HG03342 (cell line): ENCODE measurements around the gene CCNY.

ENCODE experiments used
- ATAC-seq: cut with Tn5 transposase; IDR thresholded peaks from one replicate; pipeline ENCODE4 v1.9.1; 2021; ENCODE audit warnings: mild to moderate bottlenecking, moderate library complexity; ENCODE audit not compliant: unreplicated experiment

CCNY gene

GRCh38 chr10:35575640-35576039, 239.3 kb downstream of the CCNY start:
- no peak for ATAC-seq

GRCh38 chr10:35576730-35577129, 240.4 kb downstream of the CCNY start:
- ATAC-seq = no peak

- no peak for ATAC-seq
These were observed 241.8 kb downstream of the CCNY start for GRCh38 chr10:35577926-35578617.

- no peak for ATAC-seq
These were observed 242.3 kb downstream of the CCNY start for GRCh38 chr10:35578618-35578956.

- no peak for ATAC-seq
These were observed 242.8 kb downstream of the CCNY start for GRCh38 chr10:35579116-35579515.

GRCh38 chr10:35579726-35580422, 243.6 kb downstream of the CCNY start:
- ATAC-seq = no peak

GRCh38 chr10:35580423-35580770, 244.1 kb downstream of the CCNY start:
- ATAC-seq = no peak

- ATAC-seq = no peak
These were observed 245.3 kb downstream of the CCNY start for GRCh38 chr10:35581655-35582054.

GRCh38 chr10:35584946-35585345, 248.6 kb downstream of the CCNY start:
- ATAC-seq = no peak

- no peak for ATAC-seq
These were observed 249.0 kb downstream of the CCNY start for GRCh38 chr10:35585356-35585755.

- no peak for ATAC-seq
These were observed 249.7 kb downstream of the CCNY start for GRCh38 chr10:35585903-35586535.

- ATAC-seq = no peak
These were observed 252.5 kb downstream of the CCNY start for GRCh38 chr10:35588836-35589235.

GRCh38 chr10:35592441-35592840, 256.1 kb downstream of the CCNY start:
- no peak for ATAC-seq

GRCh38 chr10:35594115-35595079, 258.1 kb downstream of the CCNY start:
- no peak for ATAC-seq

- no peak for ATAC-seq
These were observed 258.8 kb downstream of the CCNY start for GRCh38 chr10:35595106-35595505.

GRCh38 chr10:35598379-35598778, 262.1 kb downstream of the CCNY start:
- no peak for ATAC-seq

GRCh38 chr10:35600193-35600592, 263.9 kb downstream of the CCNY start:
- no peak for ATAC-seq

GRCh38 chr10:35605191-35605590, 268.9 kb downstream of the CCNY start, which contains the start of gene GJD4:
TSS of gene GJD4 (plus strand) at chr10:35605341. CDS start at chr10:35605568, 227 bp downstream.
- ATAC-seq = no peak

- no peak for ATAC-seq
These were observed 270.1 kb downstream of the CCNY start for GRCh38 chr10:35606430-35606829.

GRCh38 chr10:35607475-35608327, 271.4 kb downstream of the CCNY start:
- ATAC-seq = no peak
